Urinary bladder (tissue), 4 donors: ENCODE measurements around the gene SLC30A7. TPM values are rescaled to one million over a fixed set of nuclear protein-coding genes. Genes with fewer than 3 reads are reported as not detected.

Experiments used
- DNase-seq: peaks from one replicate; pipeline ENCODE4 v3.0.0-alpha.2; 2015; ENCODE audit errors: extremely low spot score
- H3K27ac ChIP-seq: one replicate; pipeline ENCODE4 v1.5.1; 2013; ENCODE audit warnings: low read depth, mild to moderate bottlenecking, moderate library complexity
- H3K36me3 ChIP-seq: one replicate; pipeline ENCODE4 v1.6.1; 2013; ENCODE audit warnings: mild to moderate bottlenecking, moderate library complexity; ENCODE audit not compliant: insufficient read depth
- H3K4me1 ChIP-seq: one replicate; pipeline ENCODE4 v1.6.1; 2013; ENCODE audit warnings: mild to moderate bottlenecking, moderate library complexity; ENCODE audit not compliant: insufficient read depth
- H3K4me3 ChIP-seq: one replicate; pipeline ENCODE4 v1.5.1; 2013; ENCODE audit warnings: low read depth, low read length
- WGBS: extraction: QIAGEN DNeasy Blood & Tissue Kit; methylation state at CpG from one replicate; pipeline ENCODE4 v1.1.7; 2013; 5-methylcytosine and 5-hydroxymethylcytosine counted together
- polyA plus RNA-seq: library from polyadenylated mRNA; stranded (reverse); fragments of 200-250 nt; gene quantifications from one replicate; pipeline ENCODE4 v1.2.3, GENCODE V29; 2013
- total RNA-seq: library from RNA; depleted of rRNA; stranded (reverse); fragments of >200 nt; gene quantifications from one replicate; pipeline ENCODE4 v1.2.3, GENCODE V29; 2014
- donor health status: healthy with polysubstance abuse.
- donor health status: healthy.

Gene SLC30A7
- total and polyA plus RNA-seq, 2 donors = 4.0 to 50.2 TPM

GRCh38 chr1:100902365-100902764 lies 6.5 kb downstream of the SLC30A7 start:
- Histone ChIP-seq H3K4me1 (no peaks in the 10 kb centered on the region), H3K27ac (no peak overlapping the region), H3K4me3 (no peak overlapping the region), H3K36me3 (no peaks in the 10 kb centered on the region)
- no peak for DNase-seq
- 93% methylated on average over 1 of the region's 1 CpG for WGBS

- 97% methylated on average over 1 of the region's 1 CpG for WGBS
- H3K27ac ChIP-seq = no peak overlapping the region
- H3K36me3 ChIP-seq = peaks cover 2% of the 10 kb centered on the region
- no peak for DNase-seq
- H3K4me3 ChIP-seq = no peak overlapping the region
- H3K4me1 ChIP-seq = no peaks in the 10 kb centered on the region
Observed at GRCh38 chr1:100903777-100904176, 7.9 kb downstream of the SLC30A7 start.

DNA sequence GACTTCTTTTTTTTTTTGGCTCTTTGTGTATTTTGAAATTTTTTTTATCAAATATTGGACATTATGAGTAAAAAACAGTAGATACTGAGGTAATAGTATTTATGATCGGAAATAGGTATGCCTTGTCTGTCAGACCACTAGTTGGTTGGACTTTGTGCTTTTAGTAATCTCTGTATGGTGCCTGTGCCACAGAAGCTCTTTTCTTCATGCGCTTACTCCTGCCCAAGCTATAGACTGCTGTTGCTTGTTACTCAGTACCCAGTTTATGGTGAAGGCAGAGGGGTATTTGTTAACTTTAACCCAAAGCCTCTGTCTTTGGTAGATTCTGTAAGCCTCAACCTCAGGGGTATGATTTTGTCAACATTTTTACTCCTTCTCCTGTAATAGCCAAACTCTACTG lies 8.6 kb downstream of the SLC30A7 start:
- 98% methylated on average over 2 of the region's 2 CpGs for WGBS
- no peak for DNase-seq
- Histone ChIP-seq H3K4me1 (no peaks in the 10 kb centered on the region), H3K36me3 (peaks cover 4% of the 10 kb centered on the region), H3K27ac (no peak overlapping the region), H3K4me3 (no peak overlapping the region)

- 97% methylated on average over 3 of the region's 3 CpGs for WGBS
- Histone ChIP-seq H3K4me1 (no peaks in the 10 kb centered on the region), H3K4me3 (no peak overlapping the region), H3K36me3 (peaks cover 4% of the 10 kb centered on the region), H3K27ac (no peak overlapping the region)
- no peak for DNase-seq
Observed at GRCh38 chr1:100905181-100905580, 9.3 kb downstream of the SLC30A7 start.

DNA sequence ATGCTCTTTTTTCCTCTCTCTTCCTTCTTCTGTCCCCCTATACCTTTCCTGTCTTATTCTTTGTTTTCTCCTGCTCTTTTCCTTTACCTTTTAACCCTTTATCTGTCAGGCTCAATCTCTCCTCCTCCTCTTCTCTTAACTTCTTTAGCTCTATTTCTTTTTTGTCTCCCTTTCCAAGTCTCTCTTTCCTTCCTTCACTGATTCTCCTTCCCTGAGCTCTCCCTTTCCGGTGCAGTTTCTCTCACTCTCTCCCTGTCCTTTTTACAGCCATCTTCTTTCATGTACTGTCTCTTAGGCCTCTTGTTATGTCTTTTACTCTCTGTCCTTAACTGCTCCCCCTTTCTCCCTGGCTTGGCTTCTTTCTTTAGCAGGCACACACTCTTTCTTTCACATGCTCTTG lies 12.0 kb downstream of the SLC30A7 start:
- H3K27ac ChIP-seq = no peak overlapping the region
- H3K4me1 ChIP-seq = no peaks in the 10 kb centered on the region
- WGBS = 93% methylated on average over 1 of the region's 1 CpG
- DNase-seq = no peak
- H3K36me3 ChIP-seq = peaks cover 4% of the 10 kb centered on the region
- H3K4me3 ChIP-seq = no peak overlapping the region

GRCh38 chr1:100909018-100909417 lies 13.1 kb downstream of the SLC30A7 start:
- H3K4me1 ChIP-seq = no peaks in the 10 kb centered on the region
- no peak overlapping the region for H3K4me3 ChIP-seq
- H3K27ac ChIP-seq = no peak overlapping the region
- peaks cover 4% of the 10 kb centered on the region for H3K36me3 ChIP-seq
- no peak for DNase-seq

- H3K4me1 ChIP-seq = no peaks in the 10 kb centered on the region
- H3K4me3 ChIP-seq = no peak overlapping the region
- no peak for DNase-seq
- no peak overlapping the region for H3K27ac ChIP-seq
- H3K36me3 ChIP-seq = peaks cover 4% of the 10 kb centered on the region
Observed at GRCh38 chr1:100912019-100912418, 16.1 kb downstream of the SLC30A7 start.

DNA sequence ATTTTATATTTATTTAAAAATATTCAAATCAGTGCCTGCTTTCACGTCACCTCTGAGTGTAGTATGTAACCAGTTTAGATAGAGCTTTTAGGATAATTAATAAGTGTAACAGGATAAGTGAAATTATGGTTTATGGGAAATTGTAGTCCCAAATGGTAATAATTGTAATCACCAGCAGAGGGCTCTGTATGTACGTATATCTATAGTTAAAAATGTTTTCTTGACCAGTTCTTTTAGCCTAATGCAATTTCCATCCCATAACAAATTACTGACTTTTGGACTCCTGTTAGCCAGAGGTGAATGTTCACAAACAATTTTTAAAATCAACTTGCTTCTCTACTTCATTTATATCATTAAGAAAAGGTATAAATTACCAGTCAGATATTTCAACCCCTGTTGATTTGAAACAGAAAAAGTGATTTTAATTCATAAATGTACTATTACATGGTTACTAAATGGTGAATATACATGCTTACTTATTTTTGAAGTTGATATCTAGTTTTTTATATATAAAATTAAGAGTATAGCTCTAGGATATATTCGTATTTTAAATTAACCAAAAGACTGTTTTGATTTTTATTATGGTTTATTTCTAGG lies 25.3 kb downstream of the SLC30A7 start:
- WGBS = 40% methylated on average over 3 of the region's 3 CpGs
- Histone ChIP-seq H3K4me3 (no peak overlapping the region), H3K27ac (no peak overlapping the region), H3K36me3 (peaks cover 2% of the 10 kb centered on the region), H3K4me1 (no peaks in the 10 kb centered on the region)
- DNase-seq = peak; percentile 5

DNA sequence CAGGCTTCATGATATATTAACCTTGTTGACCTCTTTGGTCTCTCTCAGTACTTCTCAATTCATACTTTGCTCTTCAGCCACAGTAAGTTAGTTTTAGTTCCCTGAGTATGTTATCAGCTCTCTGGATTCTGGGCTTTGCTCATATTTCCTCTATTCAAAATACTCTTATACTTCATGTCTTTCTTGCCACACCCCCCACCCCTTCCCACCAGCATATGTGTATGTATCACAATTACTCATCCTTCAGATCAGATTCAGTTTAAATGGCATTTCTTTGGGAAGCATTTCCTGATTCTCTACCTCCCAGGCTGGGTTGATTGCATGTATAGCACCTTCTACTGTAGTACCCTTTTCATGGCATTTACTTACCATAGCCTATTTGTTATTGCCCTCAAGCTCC lies 28.3 kb downstream of the SLC30A7 start:
- H3K4me1 ChIP-seq = no peaks in the 10 kb centered on the region
- H3K4me3 ChIP-seq = no peak overlapping the region
- DNase-seq = no peak
- no peaks in the 10 kb centered on the region for H3K36me3 ChIP-seq
- no peak overlapping the region for H3K27ac ChIP-seq

- WGBS = 82% methylated on average over 2 of the region's 2 CpGs
- no peaks in the 10 kb centered on the region for H3K4me1 ChIP-seq
- H3K4me3 ChIP-seq = no peak overlapping the region
- DNase-seq = no peak
- no peaks in the 10 kb centered on the region for H3K36me3 ChIP-seq
- H3K27ac ChIP-seq = no peak overlapping the region
Observed at GRCh38 chr1:100924991-100925390, 29.1 kb downstream of the SLC30A7 start.

- no peak for DNase-seq
- WGBS = 98% methylated on average over 2 of the region's 2 CpGs
Observed at GRCh38 chr1:100926240-100926639, 30.4 kb downstream of the SLC30A7 start.

GRCh38 chr1:100927276-100927675 lies 31.4 kb downstream of the SLC30A7 start:
- Histone ChIP-seq H3K4me3 (no peak overlapping the region), H3K27ac (no peak overlapping the region), H3K4me1 (no peaks in the 10 kb centered on the region), H3K36me3 (no peaks in the 10 kb centered on the region)
- no peak for DNase-seq
- 66% methylated on average over 2 of the region's 2 CpGs for WGBS

More at GRCh38 chr1:100926240-100926639, 30.4 kb downstream of the SLC30A7 start:
- Histone ChIP-seq H3K27ac (no peak overlapping the region), H3K36me3 (no peaks in the 10 kb centered on the region), H3K4me3 (no peak overlapping the region), H3K4me1 (no peaks in the 10 kb centered on the region)

DNA sequence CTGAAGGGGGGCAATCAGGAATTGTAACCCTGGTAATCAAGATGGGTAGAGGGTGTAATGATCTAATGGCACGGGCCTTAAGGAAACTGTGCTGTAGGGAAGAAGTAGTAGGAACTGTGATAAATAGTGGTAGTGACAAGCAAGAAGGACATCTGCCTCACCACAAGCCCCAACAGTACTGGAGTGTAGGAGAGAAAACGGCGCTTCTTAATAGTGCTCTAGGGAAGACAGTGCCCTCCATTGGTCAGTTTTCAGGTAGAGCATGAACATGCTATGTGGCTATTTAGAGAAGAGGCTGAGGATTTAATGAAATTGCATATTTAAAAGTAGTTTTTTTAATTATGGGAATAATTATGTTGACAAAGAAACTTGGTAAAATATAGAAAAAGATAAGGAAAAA lies 32.2 kb downstream of the SLC30A7 start:
- Histone ChIP-seq H3K4me1 (no peaks in the 10 kb centered on the region), H3K4me3 (no peak overlapping the region), H3K27ac (no peak overlapping the region), H3K36me3 (no peaks in the 10 kb centered on the region)
- no peak for DNase-seq
- 84% methylated on average over 3 of the region's 3 CpGs for WGBS

DNA sequence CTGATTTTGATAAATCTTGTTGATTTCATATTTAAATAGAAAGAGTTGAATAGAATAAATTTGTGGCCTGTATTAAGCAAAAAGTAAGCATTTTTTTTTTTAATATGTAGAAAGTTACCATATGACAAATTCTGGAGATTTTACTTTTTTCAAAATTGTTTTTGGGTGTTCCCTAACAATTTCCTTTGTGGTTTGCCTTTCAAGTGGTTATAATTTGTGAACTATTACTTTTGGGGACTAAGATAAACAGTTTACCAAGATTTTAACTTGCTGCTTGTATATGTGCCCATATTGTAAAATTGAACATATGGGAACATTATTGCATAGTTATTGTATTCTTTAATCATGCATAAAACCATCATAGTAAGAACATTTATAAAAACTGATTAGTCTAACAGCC lies 34.6 kb downstream of the SLC30A7 start:
- no peak overlapping the region for H3K4me3 ChIP-seq
- H3K36me3 ChIP-seq = no peaks in the 10 kb centered on the region
- no peak overlapping the region for H3K27ac ChIP-seq
- DNase-seq = no peak
- H3K4me1 ChIP-seq = no peaks in the 10 kb centered on the region

GRCh38 chr1:100931716-100932115 lies 35.8 kb downstream of the SLC30A7 start:
- Histone ChIP-seq H3K4me1 (no peaks in the 10 kb centered on the region), H3K27ac (no peak overlapping the region), H3K4me3 (no peak overlapping the region), H3K36me3 (no peaks in the 10 kb centered on the region)
- WGBS = 80% methylated on average over 1 of the region's 1 CpG
- no peak for DNase-seq
